RCC 7860 (cell line): ENCODE measurements around the gene CLPSL2.
"Not testable (repeated sequence)": the region's sequence is repeated elsewhere in the genome, so short reads cannot be mapped to it uniquely, and the experiment has no call there.

Source experiments
- DNase-seq: peaks from one replicate; pipeline ENCODE4 v3.0.0-alpha.2; 2015; ENCODE audit warnings: low spot score
- FAIRE-seq: peaks from 2 replicates; lab custom pipeline; 2012; peaks lifted over from hg19 to GRCh38; lab: Jason Lieb, UNC

CLPSL2 gene

DNA sequence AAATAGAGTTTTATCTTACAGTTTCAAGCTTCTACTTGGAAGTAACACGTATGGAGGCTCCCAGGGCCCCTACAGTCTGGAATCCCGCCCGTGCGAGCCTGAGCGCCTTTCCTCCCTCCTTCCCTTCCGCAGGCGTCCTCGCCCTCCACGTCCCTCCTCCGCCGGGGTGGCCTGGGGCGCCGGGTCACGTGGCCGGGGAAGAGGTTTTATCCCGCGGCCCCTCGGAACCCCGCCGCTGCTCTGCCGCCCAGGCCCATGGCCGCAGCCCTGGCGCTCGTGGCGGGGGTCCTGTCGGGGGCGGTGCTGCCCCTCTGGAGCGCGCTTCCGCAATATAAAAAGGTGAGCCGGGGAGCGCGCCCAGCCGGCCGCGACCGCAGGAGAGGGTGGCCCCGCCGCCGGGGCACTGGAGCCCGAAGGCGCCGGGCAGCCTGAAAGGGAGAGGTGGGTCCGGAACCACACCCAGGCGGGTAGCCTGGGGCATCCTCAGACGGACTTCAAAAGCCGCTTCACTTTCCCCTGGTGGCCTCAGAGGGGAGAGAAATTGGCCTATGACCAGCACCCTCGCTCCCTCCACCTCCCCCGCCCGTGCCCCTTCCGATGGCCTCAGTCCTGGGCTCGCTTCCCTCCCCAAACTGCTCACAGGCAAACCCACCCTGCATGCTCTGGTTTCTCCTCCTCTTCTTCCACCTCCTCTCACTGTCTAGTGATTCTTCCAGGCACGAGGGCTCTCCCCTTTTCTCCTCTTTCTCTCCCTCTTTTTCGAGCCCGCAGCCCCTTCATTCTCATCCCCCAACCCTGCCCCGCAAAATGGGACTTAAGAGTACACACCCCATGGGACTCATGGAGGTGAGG lies at the start of gene CLPSL2:
CLPSL2 (plus strand) TSS at position 235 of the 852 bp plus-strand sequence; CDS start at position 256, 21 bp downstream.
- FAIRE-seq (no peak), DNase-seq (no peak)

- DNase-seq (no peak), FAIRE-seq (no peak)
Measured at GRCh38 chr6:35727231-35727934, 49.0 kb upstream of the CLPSL2 start.

GRCh38 chr6:35727935-35728682 lies 48.3 kb upstream of the CLPSL2 start:
- no peak for FAIRE-seq

GRCh38 chr6:35728683-35729678 lies 47.4 kb upstream of the CLPSL2 start:
- DNase-seq (no peak), FAIRE-seq (no peak)

More at GRCh38 chr6:35727935-35728682, 48.3 kb upstream of the CLPSL2 start:
- peak; percentile 89 for DNase-seq

GRCh38 chr6:35729722-35730121 lies 46.7 kb upstream of the CLPSL2 start:
- FAIRE-seq (no peak), DNase-seq (no peak)

DNA sequence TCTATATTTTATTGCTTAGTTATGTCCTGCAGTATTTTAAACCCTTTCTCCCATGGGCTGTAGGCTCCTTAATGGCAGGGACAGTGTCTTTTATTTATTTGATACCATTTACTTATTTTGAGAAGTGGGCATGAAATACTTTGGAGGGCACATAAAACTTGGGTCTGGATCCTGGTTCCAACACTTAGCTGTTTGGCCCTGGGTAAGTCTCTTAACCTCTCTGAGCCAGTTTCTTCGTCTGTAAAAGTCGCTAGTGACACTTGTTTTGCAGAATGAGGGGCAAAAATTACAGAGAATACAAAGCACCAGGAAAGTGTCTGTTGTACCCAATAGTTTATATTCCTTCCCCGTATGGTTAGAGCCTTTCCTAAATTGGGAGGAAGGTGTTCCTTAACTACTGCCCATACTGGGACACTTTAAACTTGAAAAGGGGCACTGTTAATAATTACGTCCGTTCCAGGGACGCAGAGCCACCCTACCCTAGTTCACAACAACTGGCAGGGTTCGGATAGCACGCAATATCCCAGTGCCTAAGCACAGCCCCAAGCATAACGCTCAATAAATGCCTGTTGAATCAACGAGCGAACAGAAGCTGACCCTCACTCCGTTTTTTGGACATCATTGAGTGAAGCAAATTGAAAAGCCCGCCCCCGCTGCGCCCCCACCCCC lies 45.5 kb upstream of the CLPSL2 start:
- DNase-seq (no peak), FAIRE-seq (no peak)

DNA sequence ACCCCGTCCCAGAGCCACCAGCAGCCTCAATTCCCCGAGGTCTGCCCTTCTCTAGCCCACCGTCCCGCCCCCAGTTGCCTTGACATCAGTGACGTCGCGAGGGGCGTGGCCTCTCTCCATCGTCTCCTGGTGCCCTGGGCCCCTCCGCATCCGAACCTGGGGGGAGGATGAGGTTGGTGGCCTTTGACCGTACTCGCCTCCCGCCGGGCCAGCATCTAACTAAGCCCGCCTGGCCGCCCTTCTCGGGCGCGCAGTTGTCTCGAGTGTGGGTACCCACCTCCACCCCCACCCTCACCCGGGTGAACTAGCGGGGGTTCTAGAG lies 45.0 kb upstream of the CLPSL2 start:
- FAIRE-seq (no peak), DNase-seq (no peak)

DNA sequence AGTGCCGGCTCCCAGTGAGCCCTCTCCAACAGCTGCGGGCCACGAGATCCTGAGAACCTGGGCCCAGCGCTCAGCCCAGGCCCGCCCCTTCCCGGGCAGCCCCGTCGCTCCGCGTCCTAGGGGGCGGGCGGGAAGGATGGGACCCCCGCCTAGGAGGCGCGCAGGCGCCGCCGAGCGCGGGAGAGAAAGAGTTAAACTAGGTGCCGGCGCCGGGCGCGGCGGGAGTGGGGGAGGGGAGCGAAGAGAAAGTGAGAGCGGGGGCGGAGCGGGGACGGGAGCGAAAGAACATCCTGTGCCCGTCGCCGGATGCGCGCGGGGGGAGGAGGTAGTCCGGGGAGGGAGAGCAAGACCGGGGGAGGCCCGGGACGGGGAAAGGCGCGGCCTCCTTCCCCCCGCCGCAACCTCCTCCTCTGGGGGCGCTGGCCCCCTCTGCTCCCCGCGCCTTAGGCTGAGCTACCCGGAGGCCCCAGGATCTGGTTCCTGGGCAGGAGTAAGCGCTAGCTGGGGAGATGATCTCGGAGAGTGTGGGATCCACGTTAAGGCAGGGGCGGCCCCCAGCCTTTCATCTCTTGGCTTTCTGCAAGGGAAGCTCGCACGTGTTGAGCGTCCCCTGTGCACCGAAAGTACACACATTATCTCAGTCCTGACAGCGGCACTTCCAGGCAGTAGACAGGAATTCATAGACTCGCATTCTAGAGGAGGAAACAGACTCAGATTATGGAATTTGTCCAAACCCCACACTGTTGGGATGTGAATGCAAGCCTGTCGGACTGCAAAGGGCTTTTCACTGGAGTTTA lies 44.5 kb upstream of the CLPSL2 start:
- DNase-seq, result peak; percentile 58
- FAIRE-seq, result no peak

DNA sequence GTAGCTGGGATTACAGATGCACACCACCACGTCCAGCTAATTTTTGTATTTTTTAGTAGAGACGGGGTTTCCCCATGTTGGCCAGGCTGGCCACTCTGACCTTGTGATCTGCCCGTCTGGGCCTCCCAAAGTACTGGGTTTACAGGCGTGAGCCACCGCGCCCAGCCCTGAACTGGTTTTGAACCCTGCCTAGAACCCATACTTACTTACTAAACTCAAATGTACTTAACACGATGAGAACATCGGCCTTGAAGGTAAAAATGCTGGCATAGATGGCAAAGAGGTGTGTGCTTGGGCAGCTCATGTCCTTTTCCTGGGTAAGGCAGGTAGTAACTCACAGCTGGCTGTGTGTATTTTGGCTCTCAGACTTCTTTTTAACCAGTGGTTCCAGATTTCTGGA lies 42.8 kb upstream of the CLPSL2 start:
- DNase-seq (no peak), FAIRE-seq (no peak)

GRCh38 chr6:35734319-35734718 lies 42.1 kb upstream of the CLPSL2 start:
- not testable (repeated sequence) for FAIRE-seq, DNase-seq

GRCh38 chr6:35735452-35735851 lies 40.9 kb upstream of the CLPSL2 start:
- no peak for FAIRE-seq
- no peak for DNase-seq

DNA sequence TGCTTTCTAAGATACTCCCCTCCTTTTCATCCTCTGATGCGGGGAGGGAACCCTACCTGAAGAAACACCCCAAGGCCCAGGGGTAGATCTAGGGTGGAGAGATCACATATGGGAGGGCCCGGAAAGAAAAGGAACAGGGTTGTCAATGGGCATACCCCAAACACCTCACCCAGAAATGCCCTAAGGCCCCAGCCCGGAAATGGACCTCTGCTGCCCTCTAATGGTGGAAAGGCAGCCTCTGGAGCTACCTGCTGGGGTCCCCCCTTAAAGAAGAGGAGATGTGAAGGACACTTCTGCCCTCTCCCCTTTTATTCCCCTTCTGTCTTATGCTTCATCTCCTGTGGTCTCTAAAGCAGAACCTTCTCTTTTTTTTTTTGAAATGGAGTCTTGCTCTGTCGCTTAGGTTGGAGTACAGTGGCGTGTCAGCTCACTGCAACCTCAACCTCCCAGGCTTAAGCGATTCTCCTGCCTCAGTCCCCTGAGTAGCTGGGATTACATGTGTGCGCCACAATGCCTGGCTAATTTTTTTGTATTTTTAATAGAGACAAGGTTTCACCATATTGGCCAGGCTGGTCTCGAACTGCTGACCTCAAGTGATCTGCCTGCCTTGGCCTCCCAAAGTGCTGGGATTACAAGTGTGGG lies 40.0 kb upstream of the CLPSL2 start:
- no peak for DNase-seq
- FAIRE-seq, result no peak

DNA sequence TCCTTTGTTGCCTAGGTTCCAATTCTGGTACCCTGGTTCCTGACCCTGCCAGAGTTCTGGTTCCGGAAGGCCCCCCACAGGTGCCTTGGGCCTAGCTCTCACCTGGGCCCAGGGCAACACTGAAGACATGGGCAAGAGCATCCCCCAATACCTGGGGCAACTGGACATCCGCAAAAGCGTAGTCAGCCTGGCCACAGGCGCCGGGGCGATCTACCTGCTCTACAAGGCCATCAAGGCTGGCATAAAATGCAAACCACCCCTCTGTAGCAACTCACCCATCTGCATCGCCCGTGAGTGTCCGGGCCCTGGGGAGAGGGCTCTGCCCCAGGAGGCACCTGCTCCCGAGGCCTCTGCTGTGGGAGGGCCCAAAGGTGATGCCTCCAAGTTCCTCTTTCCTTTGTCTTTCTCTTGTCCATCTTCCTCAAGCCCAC lies 39.4 kb upstream of the CLPSL2 start, which contains the start of gene ARMC12:
ARMC12 (plus strand) TSS at position 51 of the 431 bp plus-strand sequence; CDS start at position 128, 77 bp downstream.
- no peak for FAIRE-seq

GRCh38 chr6:35737413-35738211 lies 38.8 kb upstream of the CLPSL2 start:
- DNase-seq (peak; percentile 52), FAIRE-seq (peak; percentile 25)

More for the DNA sequence above, 39.4 kb upstream of the CLPSL2 start, which contains the start of gene ARMC12:
- no peak for DNase-seq

DNA sequence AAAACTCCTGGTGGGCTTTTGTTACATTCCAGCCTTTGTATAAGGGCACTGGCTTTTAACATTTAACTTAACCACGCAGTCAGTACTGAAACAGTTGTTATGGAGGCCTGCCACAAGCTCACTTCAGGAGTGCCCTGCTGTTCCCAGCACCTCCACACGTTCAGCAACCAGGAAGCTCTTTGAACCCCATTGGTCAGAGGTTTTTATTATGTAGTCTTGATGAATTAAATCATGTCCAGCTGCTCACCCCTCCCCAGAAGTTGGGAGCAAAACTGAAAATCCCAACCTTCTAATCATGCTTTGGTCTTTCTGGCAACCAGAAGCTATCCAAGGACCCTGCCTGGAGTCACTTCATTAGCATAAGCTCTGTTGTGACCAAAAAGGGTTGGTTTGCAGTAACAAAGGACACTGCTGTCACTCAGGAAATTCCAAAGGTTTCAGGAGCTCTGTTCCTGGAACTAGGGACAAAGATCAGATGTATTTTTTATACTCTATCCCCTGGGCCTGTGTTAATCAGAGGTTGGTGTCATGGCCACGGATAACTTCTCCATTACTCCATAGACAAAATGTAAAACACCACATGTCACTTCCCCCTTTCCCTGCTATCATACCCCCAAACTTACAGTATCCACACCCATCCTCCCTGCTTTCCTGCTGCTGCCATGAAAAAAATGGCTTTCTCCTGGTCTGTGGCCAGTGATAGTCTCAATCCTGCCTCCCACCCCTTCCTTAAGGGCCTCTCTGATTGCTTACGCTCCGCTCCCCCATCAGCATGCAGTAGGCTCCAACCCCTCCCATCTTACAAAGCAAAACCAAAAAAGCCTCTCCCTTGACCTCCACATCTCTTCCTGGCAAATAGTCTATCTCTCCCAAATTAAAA lies 36.5 kb upstream of the CLPSL2 start:
- DNase-seq (no peak), FAIRE-seq (no peak)

DNA sequence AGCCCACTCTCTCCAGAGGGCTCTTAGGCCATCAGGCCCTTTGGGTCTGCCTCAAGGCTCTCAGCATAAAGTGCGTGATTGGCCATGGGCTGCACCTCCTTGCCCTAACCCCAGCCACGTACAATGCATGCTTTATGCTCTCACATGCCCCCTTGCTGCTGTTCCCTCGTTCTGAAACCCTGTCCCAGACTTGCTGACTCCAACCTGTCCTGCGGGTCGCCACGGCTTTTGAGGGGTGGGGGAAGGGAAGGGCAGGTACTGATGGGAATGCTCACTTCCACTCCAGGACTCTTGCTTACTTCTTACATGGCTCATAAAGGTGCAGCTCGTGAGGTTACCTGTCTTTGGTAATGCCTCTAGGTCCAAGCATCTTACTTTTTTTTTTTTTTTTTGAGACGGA lies 33.6 kb upstream of the CLPSL2 start:
- DNase-seq (no peak), FAIRE-seq (no peak)
